Stimulated activated CD4-positive, alpha-beta T cell treated with anti-CD3 and anti-CD28 coated beads, Interleukin-12 subunit alpha, Interleukin-12 subunit beta, amount 100 ng/mL, for 48 hours (primary cell): ENCODE data around the gene IGF2.

Experiments used
- DNase-seq, 3 donors: peaks; one replicate each; pipeline ENCODE4 v3.0.0-alpha.2; 2020; ENCODE audit warnings: low read depth in 2 of 3, low spot score in 1 of 3

IGF2 gene

DNA sequence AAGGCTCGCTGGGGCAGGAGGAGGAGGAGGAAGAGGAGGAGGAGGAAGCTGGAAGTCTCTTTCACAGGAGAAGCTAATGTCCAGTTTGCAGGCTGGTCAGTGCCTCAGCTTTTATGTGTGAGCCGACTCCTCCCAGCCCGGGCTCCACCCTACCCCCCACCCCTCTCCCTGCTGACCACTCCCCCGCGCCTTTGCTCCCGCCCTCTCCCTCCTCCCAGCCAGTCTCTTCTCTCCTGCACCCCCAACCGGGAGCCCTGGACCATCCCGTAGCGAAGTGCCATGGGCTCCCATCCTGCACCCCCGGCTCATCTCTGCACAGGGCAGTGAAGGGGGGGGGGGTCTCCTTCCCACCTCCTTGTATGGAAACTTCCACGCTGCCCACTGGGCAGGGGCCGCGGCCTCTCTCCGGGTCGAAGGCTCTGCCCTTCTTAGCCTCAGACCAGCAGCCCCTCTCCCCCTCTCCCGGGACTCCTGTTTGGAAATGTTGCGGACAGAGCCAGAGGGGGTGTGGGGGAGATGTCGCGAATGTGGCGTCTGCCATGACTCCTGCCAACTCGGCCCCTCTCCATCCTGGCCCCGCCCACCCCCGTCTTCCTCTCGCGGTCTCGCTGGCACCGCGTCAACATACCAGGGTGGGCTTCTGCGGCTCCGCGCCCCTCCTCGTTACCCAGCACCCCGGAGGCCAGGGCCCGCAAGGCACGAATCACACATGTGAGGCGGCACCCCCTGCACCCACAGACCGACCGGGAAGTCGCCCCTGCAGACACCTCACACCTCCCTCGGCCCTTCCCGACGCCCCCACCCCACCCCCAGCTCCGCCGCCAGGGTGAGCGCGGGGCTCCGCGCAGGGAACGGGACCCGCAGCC is 1.8 kb downstream of the IGF2 start:
- no peak for DNase-seq

- no peak for DNase-seq
Measured at GRCh38 chr11:2136952-2137201, 2.3 kb downstream of the IGF2 start.

- no peak for DNase-seq
Measured at GRCh38 chr11:2136209-2136951, 2.8 kb downstream of the IGF2 start.

DNA sequence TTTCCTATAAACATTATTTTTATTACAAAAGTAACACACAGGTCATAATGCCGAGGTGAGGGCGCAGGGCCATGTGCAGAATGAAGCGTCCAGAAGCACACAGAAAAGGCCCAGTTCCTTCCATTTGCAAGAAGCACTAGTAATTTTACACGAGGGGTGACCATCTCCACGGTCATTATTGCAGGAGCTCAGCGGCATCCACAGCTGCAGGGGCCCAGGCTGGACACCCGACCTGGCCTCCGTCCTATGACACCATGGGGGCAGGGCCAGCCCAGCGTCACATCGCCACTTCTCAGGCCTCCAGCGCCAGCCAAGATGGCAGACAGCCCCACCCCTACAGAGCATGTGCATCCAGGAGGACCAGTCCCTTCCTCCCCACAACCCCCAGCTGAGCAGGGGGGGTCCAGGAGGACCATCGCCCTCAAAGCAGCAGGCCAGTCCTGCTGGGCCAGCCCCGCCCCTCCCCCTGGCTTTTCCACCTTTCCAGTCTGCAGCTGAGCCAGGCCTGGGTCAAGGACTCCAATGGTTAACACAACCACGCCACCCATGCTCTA is 3.5 kb downstream of the IGF2 start:
- no peak for DNase-seq

GRCh38 chr11:2135018-2135569 is 4.1 kb downstream of the IGF2 start:
- DNase-seq: no peak

DNA sequence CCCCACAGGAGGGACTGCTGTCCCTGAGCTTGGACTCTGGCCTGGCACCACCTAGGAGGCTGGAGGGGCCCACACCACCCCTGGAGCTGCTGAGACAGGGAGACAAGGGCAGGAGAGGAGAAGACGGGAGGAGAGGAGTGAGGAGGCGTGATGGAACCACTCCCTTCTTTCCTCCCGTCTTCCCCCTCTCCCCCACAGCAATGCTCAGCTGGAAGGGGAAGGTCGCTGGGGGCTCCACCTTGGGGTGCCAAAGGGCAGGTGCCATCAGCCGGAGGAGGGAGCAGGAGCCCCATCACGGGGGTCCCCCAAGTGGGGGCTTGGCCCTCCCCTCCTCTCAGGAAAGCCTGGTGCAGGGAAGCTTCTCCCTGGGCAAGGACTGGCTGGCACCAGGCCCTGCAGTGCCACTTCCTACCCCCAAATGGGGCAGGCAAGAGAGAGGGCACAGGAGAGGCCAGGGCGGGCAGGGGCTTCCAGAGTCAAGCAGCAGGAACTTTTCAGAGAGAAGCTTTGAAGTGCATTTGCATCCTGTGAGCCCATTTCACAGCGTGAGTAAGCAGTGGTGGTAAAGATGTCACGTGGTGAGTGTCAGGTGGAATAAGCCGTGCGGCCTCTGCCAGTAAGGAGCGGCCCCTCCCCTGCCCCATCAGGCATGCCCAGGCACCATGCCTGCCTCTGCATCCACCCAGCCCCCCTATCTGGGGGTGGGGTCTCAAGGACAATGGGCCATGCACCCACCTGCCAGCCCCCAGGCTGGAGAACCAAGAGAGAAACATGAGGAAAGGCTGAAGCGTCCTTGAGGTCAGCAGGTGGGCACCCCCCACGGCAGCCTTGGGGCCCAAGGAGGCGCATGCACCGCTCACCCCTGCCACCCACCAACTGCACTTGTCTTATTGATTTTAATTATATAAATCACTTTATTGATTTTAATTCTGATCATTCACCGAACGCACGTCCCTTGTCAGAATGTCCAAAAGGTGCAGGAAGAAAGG is 4.9 kb downstream of the IGF2 start:
- no peak for DNase-seq

- no peak for DNase-seq
Measured at GRCh38 chr11:2133241-2134021, 5.8 kb downstream of the IGF2 start.

- no peak for DNase-seq
Measured at GRCh38 chr11:2132874-2133240, 6.3 kb downstream of the IGF2 start.

- DNase-seq: no peak
Measured at GRCh38 chr11:2132246-2132645, 6.9 kb downstream of the IGF2 start.

DNA sequence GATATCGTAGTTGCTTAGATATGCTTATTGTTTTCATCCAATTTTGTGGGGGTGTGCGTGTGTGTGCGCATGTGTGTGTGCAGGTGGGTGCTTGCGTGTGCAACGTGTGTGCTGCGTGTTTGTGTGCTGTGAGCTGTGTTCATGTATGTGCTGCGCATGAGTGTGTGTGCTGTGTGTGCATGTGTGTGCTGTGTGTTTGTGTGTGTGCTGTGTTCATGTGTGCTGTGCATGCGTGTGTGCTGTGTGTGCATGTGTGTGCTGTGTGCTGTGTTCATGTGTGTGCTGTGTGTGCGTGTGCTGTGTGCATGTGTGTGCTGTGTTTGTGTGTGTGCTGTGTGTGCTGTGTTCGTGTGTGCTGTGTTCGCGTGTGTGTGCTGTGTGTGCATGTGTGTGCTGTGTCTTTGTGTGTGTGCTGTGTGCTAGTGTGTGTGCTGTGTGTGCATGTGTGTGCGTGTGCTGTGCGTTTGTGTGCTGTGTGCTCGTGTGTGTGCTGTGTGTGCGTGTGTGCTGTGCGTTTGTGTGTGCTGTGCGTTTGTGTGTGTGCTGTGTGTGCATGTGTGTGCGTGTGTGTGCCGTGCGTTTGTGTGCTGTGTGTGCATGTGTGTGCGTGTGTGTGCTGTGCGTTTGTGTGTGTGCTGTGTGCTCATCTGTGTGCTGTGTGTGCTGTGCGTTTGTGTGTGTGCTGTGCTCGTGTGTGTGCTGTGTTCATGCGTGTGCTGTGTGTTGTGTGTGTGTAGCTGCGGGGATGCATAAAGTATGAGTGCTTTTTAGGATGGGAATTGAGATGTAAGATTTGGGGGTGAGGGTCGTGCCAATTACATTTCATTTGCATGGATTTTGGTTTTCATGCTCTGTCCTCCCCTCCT is 7.6 kb downstream of the IGF2 start:
- no peak for DNase-seq

GRCh38 chr11:2130881-2131352 is 8.3 kb downstream of the IGF2 start:
- DNase-seq: no peak

- DNase-seq: no peak
Measured at GRCh38 chr11:2129699-2130366, 9.4 kb downstream of the IGF2 start.

- no peak for DNase-seq
Measured at GRCh38 chr11:2129308-2129698, 9.9 kb downstream of the IGF2 start.

GRCh38 chr11:2128511-2129307 is 10.5 kb downstream of the IGF2 start:
- no peak for DNase-seq

- DNase-seq: no peak
Measured at GRCh38 chr11:2128130-2128510, 11.1 kb downstream of the IGF2 start.

DNA sequence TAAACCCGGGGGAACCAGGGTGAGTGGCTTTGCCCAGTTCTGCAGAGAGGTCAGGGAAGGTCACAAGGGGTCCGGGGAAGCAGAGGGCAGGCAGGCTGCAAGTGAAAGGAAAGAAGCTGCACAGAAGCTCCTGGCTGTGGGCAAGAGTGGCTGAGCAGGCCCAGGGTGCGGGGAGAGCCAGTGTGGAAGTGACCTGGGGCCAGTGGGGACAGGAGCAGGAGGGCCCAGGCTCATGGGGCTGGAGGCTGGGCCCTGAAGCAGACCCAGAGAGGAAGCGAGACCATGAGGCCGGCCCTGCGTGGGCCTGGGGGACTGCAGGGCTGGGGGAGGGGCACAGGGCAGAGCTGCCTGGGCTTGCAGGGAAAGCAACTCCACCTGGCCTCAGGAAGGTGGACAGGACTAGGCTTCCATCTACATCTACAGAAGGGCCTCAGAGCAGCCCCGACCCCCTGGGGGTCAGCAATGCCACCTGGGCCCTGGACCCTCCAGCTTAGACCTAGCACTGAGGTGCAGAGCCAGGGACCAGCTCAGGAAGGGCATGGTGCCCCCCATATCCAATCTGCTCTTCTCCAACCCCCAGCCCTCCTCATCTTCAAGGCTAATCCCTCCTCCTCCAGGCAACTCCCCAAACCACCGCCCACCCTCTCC is 11.6 kb downstream of the IGF2 start:
- no peak for DNase-seq

- DNase-seq: no peak
Measured at GRCh38 chr11:2126520-2127085, 12.6 kb downstream of the IGF2 start.
